Keratinocyte (primary cell): Measurements from ENCODE around the gene HSPG2. TPM values are rescaled to one million over a fixed set of nuclear protein-coding genes. Genes with fewer than 3 reads are reported as not detected.

Experiments
- DNase-seq: peaks from one replicate; pipeline ENCODE4 v3.0.0-alpha.2; 2011; ENCODE audit warnings: low read depth, missing footprints, low spot score
- FAIRE-seq: peaks from 2 replicates; lab custom pipeline; 2011; peaks lifted over from hg19 to GRCh38; lab: Jason Lieb, UNC
- H2AFZ ChIP-seq: 2 replicates; pipeline ENCODE4 v1.6.0; 2012; ENCODE audit warnings: low read length, control low read depth, inconsistent platforms; ENCODE audit not compliant: control insufficient read depth
- H3K27ac ChIP-seq: 2 replicates; pipeline ENCODE4 v1.5.1; 2011; ENCODE audit warnings: low read length; ENCODE audit not compliant: control insufficient read depth, insufficient read depth
- H3K27me3 ChIP-seq: 3 replicates; pipeline ENCODE4 v1.6.0; 2011; ENCODE audit warnings: low read length; ENCODE audit not compliant: control insufficient read depth, insufficient read depth; ENCODE audit errors: extremely low read depth
- H3K36me3 ChIP-seq, 2 experiments: 2 replicates in 1 of 2; 3 replicates in 1 of 2; pipeline ENCODE4 v1.5.1; 2011; ENCODE audit warnings: low read length in 2 of 2, mild to moderate bottlenecking in 1 of 2; ENCODE audit not compliant: control insufficient read depth in 2 of 2, insufficient read depth in 2 of 2; ENCODE audit errors: extremely low read depth in 1 of 2
- H3K4me1 ChIP-seq: 3 replicates; pipeline ENCODE4 v1.5.1; 2011; ENCODE audit warnings: low read length; ENCODE audit not compliant: control insufficient read depth, insufficient read depth; ENCODE audit errors: extremely low read depth
- H3K4me2 ChIP-seq: 3 replicates; pipeline ENCODE4 v1.6.0; 2011; ENCODE audit warnings: low read depth, low read length; ENCODE audit not compliant: control insufficient read depth, insufficient read depth; ENCODE audit errors: extremely low read depth
- H3K4me3 ChIP-seq, 3 experiments: fragments of 200-600 bp in 1 of 3; sonication (generic) in 1 of 3; 2 replicates in 2 of 3; 3 replicates in 1 of 3; pipeline ENCODE4 v1.5.1; 2011 to 2016; ENCODE audit warnings: low read length in 3 of 3, mild to moderate bottlenecking in 3 of 3, control low read depth in 2 of 3, inconsistent platforms in 1 of 3, low read depth in 1 of 3, mixed read lengths in 1 of 3, mixed run types in 1 of 3, moderate library complexity in 1 of 3; ENCODE audit not compliant: control insufficient read depth in 2 of 3, insufficient read depth in 2 of 3; ENCODE audit errors: extremely low read depth in 1 of 3
- H3K79me2 ChIP-seq: 2 replicates; pipeline ENCODE4 v1.6.0; 2012; ENCODE audit warnings: low read length; ENCODE audit not compliant: control insufficient read depth, insufficient read depth
- H3K9ac ChIP-seq: 3 replicates; pipeline ENCODE4 v1.6.0; 2011; ENCODE audit warnings: low read length; ENCODE audit not compliant: control insufficient read depth, insufficient read depth; ENCODE audit errors: extremely low read depth
- H3K9me1 ChIP-seq: 3 replicates; pipeline ENCODE4 v1.6.0; 2011; ENCODE audit warnings: low read length; ENCODE audit not compliant: control insufficient read depth, insufficient read depth; ENCODE audit errors: extremely low read depth
- H3K9me3 ChIP-seq: 2 replicates; pipeline ENCODE4 v1.5.1; 2012; ENCODE audit warnings: low read depth, low read length; ENCODE audit not compliant: control insufficient read depth
- H4K20me1 ChIP-seq: 3 replicates; pipeline ENCODE4 v1.6.0; 2011; ENCODE audit warnings: low read length; ENCODE audit not compliant: control insufficient read depth, insufficient read depth; ENCODE audit errors: extremely low read depth
- CTCF ChIP-seq, 3 experiments: IDR thresholded peaks in 1 of 3; conservative IDR thresholded peaks in 1 of 3; optimal IDR thresholded peaks in 1 of 3; 2 replicates in 2 of 3; 3 replicates in 1 of 3; pipeline versions ENCODE3 to v1.5.1; 2011; ENCODE audit warnings: low read length in 3 of 3, mild to moderate bottlenecking in 3 of 3, moderate library complexity in 2 of 3, control low read depth in 1 of 3, inconsistent platforms in 1 of 3; ENCODE audit not compliant: insufficient read depth in 2 of 3; ENCODE audit errors: extremely low read depth in 1 of 3
- EZH2 ChIP-seq: IDR thresholded peaks from one replicate; pipeline ENCODE4 v1.6.1; 2012; ENCODE audit warnings: inconsistent platforms, mild to moderate bottlenecking, low read length, moderate library complexity
- dilution Hi-C: fragments of 300-500 bp; cut with MboI; formaldehyde crosslinking; loops from one replicate; pipeline ENCODE4 v1.7.0; 2020; ENCODE audit warnings: low sequenced_read_pairs; ENCODE audit not compliant: extremely low pct_ligation_motif_present
- polyA plus RNA-seq, 5 experiments: library from polyadenylated mRNA; depleted of rRNA in 3 of 5; stranded (reverse) in 3 of 5; stranded (forward) in 1 of 5; unstranded in 1 of 5; fragments of >200 nt; gene quantifications; 1 replicate in 1 of 5; 2 replicates in 3 of 5; 3 replicates in 1 of 5; pipeline versions ENCODE4 v1.2.1 to v1.2.3, GENCODE V29; 2011 to 2012; ENCODE audit warnings: missing spikeins in 2 of 5, low read depth in 1 of 5, low replicate concordance in 1 of 5

The HSPG2 gene
- polyA plus RNA-seq, 1 donor (not counting 4 experiments of a cell fraction or from before 2014, with no cell fraction given), result 9.0 TPM

GRCh38 chr1:21901473-21901847, 35.6 kb downstream of the HSPG2 start:
- no peak overlapping the region for H3K4me2 ChIP-seq
- no peak overlapping the region for H3K4me3 ChIP-seq
- TF ChIP-seq CTCF (optimal IDR thresholded peaks at IDR 0.05 in 1 of 3, IDR thresholded peaks at IDR 0.05 in 1 of 3, conservative IDR thresholded peaks at IDR 0.05 in 1 of 3; ENCODE audit: extremely low read depth in 1 of 3, insufficient read depth in 2 of 3, low read length in 3 of 3) (no peak), EZH2 (no peak)
- H3K9me1 ChIP-seq, result no peaks in the 10 kb centered on the region
- H3K36me3 ChIP-seq, result peaks cover 6 to 10% of the 10 kb centered on the region in 2 experiments
- H3K9me3 ChIP-seq, result no peaks in the 10 kb centered on the region
- no peaks in the 10 kb centered on the region for H3K27me3 ChIP-seq
- dilution Hi-C loops, result no loop called here
- DNase-seq (no peak), FAIRE-seq (no peak)
- peaks cover 9% of the 10 kb centered on the region for H4K20me1 ChIP-seq
- H3K9ac ChIP-seq, result no peak overlapping the region
- H2AFZ ChIP-seq, result no peak overlapping the region
- H3K27ac ChIP-seq, result no peak overlapping the region
- peaks cover 7% of the 10 kb centered on the region for H3K79me2 ChIP-seq
- peaks cover 15% of the 10 kb centered on the region for H3K4me1 ChIP-seq

- Histone ChIP-seq H3K4me3 (no peak overlapping the region), H4K20me1 (peaks cover 9% of the 10 kb centered on the region), H3K9me3 (no peaks in the 10 kb centered on the region), H3K9me1 (no peaks in the 10 kb centered on the region), H3K36me3 (peaks cover 6 to 10% of the 10 kb centered on the region in 2 experiments), H3K27ac (no peak overlapping the region), H3K79me2 (peaks cover 7% of the 10 kb centered on the region), H3K27me3 (no peaks in the 10 kb centered on the region), H3K9ac (no peak overlapping the region), H3K4me2 (no peak overlapping the region), H3K4me1 (peaks cover 10% of the 10 kb centered on the region), H2AFZ (no peak overlapping the region)
- DNase-seq (no peak), FAIRE-seq (no peak)
- dilution Hi-C loops, result no loop called here
- no peak for TF ChIP-seq CTCF (optimal IDR thresholded peaks at IDR 0.05 in 1 of 3, IDR thresholded peaks at IDR 0.05 in 1 of 3, conservative IDR thresholded peaks at IDR 0.05 in 1 of 3; ENCODE audit: extremely low read depth in 1 of 3, insufficient read depth in 2 of 3, low read length in 3 of 3)
- no peak for TF ChIP-seq EZH2
These were observed 36.2 kb downstream of the HSPG2 start for GRCh38 chr1:21900766-21901472.
